Liver (tissue), 3 donors: ENCODE results near the gene TBK1.

Source experiments
- CTCF ChIP-seq: fragments of 150-350 bp; IDR thresholded peaks from 2 replicates; pipeline ENCODE4 v1.5.1; 2017; ENCODE audit warnings: improper control_type of control experiment, low read depth, low read length; ENCODE audit not compliant: missing input control
- GABPA ChIP-seq, 2 donors: IDR thresholded peaks in 1 of 2; conservative IDR thresholded peaks in 1 of 2; 2 replicates each; pipeline ENCODE4 v1.6.1; 2016; ENCODE audit warnings: antibody characterized with exemption in 2 of 2, mild to moderate bottlenecking in 1 of 2, moderate library complexity in 1 of 2
- JUND ChIP-seq, 2 donors: IDR thresholded peaks; 2 replicates each; pipeline ENCODE4 v1.6.1; 2016; ENCODE audit warnings: antibody characterized with exemption in 2 of 2
- RXRA ChIP-seq, 2 donors: IDR thresholded peaks; 2 replicates each; pipeline ENCODE4 v1.6.1; 2017 to 2018; ENCODE audit warnings: antibody characterized with exemption in 2 of 2, mild to moderate bottlenecking in 1 of 2
- SP1 ChIP-seq: IDR thresholded peaks from 2 replicates; pipeline ENCODE4 v1.6.1; 2018; ENCODE audit warnings: antibody characterized with exemption, mild to moderate bottlenecking
- TAF1 ChIP-seq: conservative IDR thresholded peaks from 2 replicates; pipeline ENCODE4 v1.6.1; 2016; ENCODE audit warnings: antibody characterized with exemption, mild to moderate bottlenecking
- YY1 ChIP-seq: IDR thresholded peaks from 2 replicates; pipeline ENCODE4 v1.6.1; 2016; ENCODE audit warnings: antibody characterized with exemption, mild to moderate bottlenecking
- TF ChIP-seq, protein P1 (sequence below): IDR thresholded peaks from 2 replicates; pipeline ENCODE4 v1.6.1; 2016; ENCODE audit warnings: antibody characterized with exemption
- TF ChIP-seq, protein P2 (sequence below): IDR thresholded peaks from 2 replicates; pipeline ENCODE4 v1.6.1; 2016; ENCODE audit warnings: antibody characterized with exemption, mild to moderate bottlenecking
- donor health status: healthy.
- donor health status: healthy.

DNA sequence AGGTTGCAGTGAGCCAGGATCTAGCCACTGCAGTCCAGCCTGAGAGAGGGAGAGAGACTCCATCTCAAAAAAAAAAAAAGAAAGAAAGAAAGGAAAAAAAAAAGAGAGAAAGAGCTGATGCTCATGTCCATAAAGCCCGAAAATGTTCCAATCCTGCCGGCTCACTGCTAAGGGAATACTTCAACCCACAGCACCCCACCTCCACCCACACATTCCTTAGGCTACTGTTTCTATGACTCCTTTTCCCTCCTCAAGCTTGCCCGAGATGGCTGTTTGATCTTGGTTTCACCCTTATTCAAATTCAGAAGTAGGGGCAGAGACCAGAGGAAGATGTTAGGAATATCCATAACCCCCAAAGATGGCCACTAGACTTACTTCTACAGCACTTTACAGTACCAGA is 98.8 kb downstream of the TBK1 start:
- no peak for TF ChIP-seq JUND (IDR thresholded peaks at IDR 0.05)
- TF ChIP-seq, protein P1, sequence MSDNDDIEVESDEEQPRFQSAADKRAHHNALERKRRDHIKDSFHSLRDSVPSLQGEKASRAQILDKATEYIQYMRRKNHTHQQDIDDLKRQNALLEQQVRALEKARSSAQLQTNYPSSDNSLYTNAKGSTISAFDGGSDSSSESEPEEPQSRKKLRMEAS, result no peak
- no peak for TF ChIP-seq CTCF
- no peak for TF ChIP-seq GABPA (IDR thresholded peaks at IDR 0.05 in 1 of 2, conservative IDR thresholded peaks at IDR 0.05 in 1 of 2)
- no peak for TF ChIP-seq TAF1
- no peak for TF ChIP-seq RXRA (IDR thresholded peaks at IDR 0.05)
- no peak for TF ChIP-seq SP1
- no peak for TF ChIP-seq YY1
- TF ChIP-seq, protein P2, sequence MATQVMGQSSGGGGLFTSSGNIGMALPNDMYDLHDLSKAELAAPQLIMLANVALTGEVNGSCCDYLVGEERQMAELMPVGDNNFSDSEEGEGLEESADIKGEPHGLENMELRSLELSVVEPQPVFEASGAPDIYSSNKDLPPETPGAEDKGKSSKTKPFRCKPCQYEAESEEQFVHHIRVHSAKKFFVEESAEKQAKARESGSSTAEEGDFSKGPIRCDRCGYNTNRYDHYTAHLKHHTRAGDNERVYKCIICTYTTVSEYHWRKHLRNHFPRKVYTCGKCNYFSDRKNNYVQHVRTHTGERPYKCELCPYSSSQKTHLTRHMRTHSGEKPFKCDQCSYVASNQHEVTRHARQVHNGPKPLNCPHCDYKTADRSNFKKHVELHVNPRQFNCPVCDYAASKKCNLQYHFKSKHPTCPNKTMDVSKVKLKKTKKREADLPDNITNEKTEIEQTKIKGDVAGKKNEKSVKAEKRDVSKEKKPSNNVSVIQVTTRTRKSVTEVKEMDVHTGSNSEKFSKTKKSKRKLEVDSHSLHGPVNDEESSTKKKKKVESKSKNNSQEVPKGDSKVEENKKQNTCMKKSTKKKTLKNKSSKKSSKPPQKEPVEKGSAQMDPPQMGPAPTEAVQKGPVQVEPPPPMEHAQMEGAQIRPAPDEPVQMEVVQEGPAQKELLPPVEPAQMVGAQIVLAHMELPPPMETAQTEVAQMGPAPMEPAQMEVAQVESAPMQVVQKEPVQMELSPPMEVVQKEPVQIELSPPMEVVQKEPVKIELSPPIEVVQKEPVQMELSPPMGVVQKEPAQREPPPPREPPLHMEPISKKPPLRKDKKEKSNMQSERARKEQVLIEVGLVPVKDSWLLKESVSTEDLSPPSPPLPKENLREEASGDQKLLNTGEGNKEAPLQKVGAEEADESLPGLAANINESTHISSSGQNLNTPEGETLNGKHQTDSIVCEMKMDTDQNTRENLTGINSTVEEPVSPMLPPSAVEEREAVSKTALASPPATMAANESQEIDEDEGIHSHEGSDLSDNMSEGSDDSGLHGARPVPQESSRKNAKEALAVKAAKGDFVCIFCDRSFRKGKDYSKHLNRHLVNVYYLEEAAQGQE, result no peak
